PFSK-1 (cell line): ENCODE data around the gene WDR90.

ENCODE experiments used
- FOXP2 ChIP-seq: optimal IDR thresholded peaks from 2 replicates; pipeline ENCODE3; 2011; ENCODE audit warnings: borderline replicate concordance, control low read depth, inconsistent platforms; ENCODE audit not compliant: insufficient read depth; ENCODE audit errors: extremely low read length, extremely low read depth
- POLR2AphosphoS5 ChIP-seq: IDR thresholded peaks from 2 replicates; pipeline ENCODE4 v1.6.1; 2012; ENCODE audit warnings: low read depth, mild to moderate bottlenecking, control low read depth, low read length, moderate library complexity
- SIN3A ChIP-seq: IDR thresholded peaks from 2 replicates; pipeline ENCODE4 v1.6.1; 2012; ENCODE audit warnings: mild to moderate bottlenecking, low read length, moderate library complexity, borderline replicate concordance; ENCODE audit not compliant: insufficient read depth
- TAF1 ChIP-seq: IDR thresholded peaks from 2 replicates; pipeline ENCODE4 v1.6.1; 2012; ENCODE audit warnings: low read length, control low read depth, borderline replicate concordance; ENCODE audit not compliant: insufficient read depth
- TF ChIP-seq, protein P1 (sequence below), 2 experiments: IDR thresholded peaks; 2 replicates each; pipeline versions ENCODE4 v1.6.1 to v1.8.0; 2011 to 2012; ENCODE audit warnings: low read depth in 2 of 2, low read length in 2 of 2, control low read depth in 1 of 2, inconsistent platforms in 1 of 2, mild to moderate bottlenecking in 1 of 2, moderate library complexity in 1 of 2; ENCODE audit not compliant: insufficient read depth in 1 of 2

Gene WDR90

DNA sequence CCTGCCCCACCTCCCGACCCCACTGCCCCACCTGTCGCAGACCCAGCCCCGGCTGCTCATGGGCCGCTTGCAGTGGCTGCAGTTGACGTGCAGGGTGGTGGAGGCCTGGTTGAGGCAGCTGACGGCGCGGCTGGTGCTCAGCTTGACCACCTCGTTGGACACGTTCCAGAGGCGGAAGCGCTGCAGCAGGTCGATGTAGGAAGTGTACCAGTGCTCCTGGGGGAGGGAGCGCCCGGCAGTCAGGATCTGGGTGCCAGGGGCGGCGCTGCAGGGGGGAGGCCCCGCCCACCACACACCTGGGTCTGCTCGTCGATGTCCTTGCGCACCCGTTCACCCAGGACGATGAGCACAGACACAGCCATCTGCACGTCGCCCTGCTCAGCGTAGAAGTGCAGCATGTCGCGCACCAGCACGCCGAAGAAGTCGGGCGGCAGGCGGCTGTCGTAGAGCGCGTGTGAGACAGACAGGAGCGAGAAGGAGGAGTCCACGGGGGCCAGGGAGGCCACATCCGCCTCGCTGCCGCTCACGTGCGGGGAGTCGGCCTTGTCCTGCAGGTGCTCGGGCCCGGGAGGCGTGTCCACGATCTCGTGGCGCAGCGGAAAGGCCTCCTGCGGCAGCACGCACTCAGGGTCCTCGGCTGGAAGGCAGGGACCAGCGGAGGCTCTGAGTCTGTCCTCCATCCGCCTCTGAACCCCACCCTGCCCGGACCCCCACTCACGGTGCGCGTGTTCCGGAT is 36.0 kb downstream of the WDR90 start:
- TF ChIP-seq POLR2AphosphoS5 (no peak), FOXP2 (no peak), SIN3A (no peak), TAF1 (no peak)
- TF ChIP-seq, protein P1, sequence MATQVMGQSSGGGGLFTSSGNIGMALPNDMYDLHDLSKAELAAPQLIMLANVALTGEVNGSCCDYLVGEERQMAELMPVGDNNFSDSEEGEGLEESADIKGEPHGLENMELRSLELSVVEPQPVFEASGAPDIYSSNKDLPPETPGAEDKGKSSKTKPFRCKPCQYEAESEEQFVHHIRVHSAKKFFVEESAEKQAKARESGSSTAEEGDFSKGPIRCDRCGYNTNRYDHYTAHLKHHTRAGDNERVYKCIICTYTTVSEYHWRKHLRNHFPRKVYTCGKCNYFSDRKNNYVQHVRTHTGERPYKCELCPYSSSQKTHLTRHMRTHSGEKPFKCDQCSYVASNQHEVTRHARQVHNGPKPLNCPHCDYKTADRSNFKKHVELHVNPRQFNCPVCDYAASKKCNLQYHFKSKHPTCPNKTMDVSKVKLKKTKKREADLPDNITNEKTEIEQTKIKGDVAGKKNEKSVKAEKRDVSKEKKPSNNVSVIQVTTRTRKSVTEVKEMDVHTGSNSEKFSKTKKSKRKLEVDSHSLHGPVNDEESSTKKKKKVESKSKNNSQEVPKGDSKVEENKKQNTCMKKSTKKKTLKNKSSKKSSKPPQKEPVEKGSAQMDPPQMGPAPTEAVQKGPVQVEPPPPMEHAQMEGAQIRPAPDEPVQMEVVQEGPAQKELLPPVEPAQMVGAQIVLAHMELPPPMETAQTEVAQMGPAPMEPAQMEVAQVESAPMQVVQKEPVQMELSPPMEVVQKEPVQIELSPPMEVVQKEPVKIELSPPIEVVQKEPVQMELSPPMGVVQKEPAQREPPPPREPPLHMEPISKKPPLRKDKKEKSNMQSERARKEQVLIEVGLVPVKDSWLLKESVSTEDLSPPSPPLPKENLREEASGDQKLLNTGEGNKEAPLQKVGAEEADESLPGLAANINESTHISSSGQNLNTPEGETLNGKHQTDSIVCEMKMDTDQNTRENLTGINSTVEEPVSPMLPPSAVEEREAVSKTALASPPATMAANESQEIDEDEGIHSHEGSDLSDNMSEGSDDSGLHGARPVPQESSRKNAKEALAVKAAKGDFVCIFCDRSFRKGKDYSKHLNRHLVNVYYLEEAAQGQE (IDR thresholded peaks at IDR 0.05; ENCODE audit: insufficient read depth in 1 of 2, low read depth in 2 of 2, low read length in 2 of 2): no peak

GRCh38 chr16:685967-686366 is 36.8 kb downstream of the WDR90 start:
- TF ChIP-seq POLR2AphosphoS5: no peak
- TF ChIP-seq FOXP2: no peak
- TF ChIP-seq, protein P1 (IDR thresholded peaks at IDR 0.05; ENCODE audit: insufficient read depth in 1 of 2, low read depth in 2 of 2, low read length in 2 of 2): no peak
- no peak for TF ChIP-seq TAF1
- TF ChIP-seq SIN3A: no peak

DNA sequence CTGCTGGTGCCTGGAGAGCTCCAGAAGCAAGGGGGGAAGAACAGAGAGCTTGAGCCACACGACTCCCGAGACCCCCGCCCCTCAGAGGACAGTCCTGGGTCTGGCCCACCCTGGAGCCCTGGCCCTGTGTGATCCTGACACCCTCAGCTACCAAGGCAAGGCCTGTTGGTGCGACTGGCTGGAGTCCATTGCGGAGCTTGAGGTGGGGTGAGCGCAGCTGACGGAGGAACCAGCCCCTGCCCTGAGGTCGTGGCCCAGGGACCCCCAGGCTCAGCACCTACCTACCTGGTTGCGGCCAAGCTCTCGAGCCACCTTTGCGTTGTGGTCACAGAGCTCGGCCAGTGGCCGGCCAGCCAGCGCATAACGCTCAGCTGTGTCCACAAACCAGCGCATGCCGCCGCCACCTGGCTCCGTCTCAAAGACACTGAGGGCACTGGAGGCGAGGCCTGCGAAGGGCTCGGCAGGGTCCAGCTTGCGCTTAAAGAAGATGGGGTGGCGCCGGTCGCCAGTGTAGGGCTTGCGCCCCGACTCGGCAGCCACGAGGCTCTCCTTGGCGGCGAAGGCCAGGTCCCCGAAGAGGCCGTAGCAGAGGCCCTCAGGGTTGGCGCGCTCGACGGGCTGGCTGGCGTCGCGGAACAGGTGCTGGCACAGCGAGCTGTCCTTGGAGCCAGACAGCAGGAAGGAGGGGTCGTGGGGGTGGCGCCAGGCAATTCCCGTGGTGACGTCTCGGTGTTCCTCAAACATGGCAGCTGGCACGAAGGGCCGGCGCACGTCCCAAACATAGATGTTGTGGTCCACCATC is 37.5 kb downstream of the WDR90 start:
- TF ChIP-seq FOXP2 (no peak), POLR2AphosphoS5 (no peak), TAF1 (no peak), SIN3A (no peak)
- TF ChIP-seq, protein P1 (IDR thresholded peaks at IDR 0.05; ENCODE audit: insufficient read depth in 1 of 2, low read depth in 2 of 2, low read length in 2 of 2): no peak

- TF ChIP-seq, protein P1 (IDR thresholded peaks at IDR 0.05; ENCODE audit: insufficient read depth in 1 of 2, low read depth in 2 of 2, low read length in 2 of 2): no peak
- TF ChIP-seq TAF1: no peak
These were observed 38.3 kb downstream of the WDR90 start for GRCh38 chr16:687499-687898.
